ENCODE measurements around the gene WLS.

Gene WLS

GRCh38 chr1:68078647-68079046, 153.7 kb downstream of the WLS start:
- DNase-seq, result no peak

Data from NCI-H2081 (cell line).